OCI-LY7 (cell line): Measurements from ENCODE around the gene BPIFB2. TPM values are rescaled to one million over a fixed set of nuclear protein-coding genes. Genes with fewer than 3 reads are reported as not detected.

Experiments
- BruUV-seq: library from RNA; stranded (reverse); fragments of 400-500 nt; replicated peaks from 2 replicates; lab custom pipeline; 2021; lab: Mats Ljungman, UMichigan
- CTCF ChIA-PET: fragments of 300-600 bp; sonication (Branson Sonifier 250); formaldehyde crosslinking; loops from one replicate; lab custom pipeline; 2022; ENCODE audit warnings: antibody characterized with exemption; ENCODE audit not compliant: unreplicated experiment; lab: Charles Lee
- POLR2A ChIA-PET: fragments of 300-600 bp; sonication (Branson Sonifier 250); formaldehyde crosslinking; loops from one replicate; lab custom pipeline; 2022; ENCODE audit warnings: antibody characterized with exemption; lab: Charles Lee
- DNase-seq: peaks from one replicate; pipeline ENCODE4 v3.0.0-alpha.2; 2015; ENCODE audit warnings: low spot score
- H2AFZ ChIP-seq: fragments of 200-600 bp; sonication (generic), shearing (Covaris generic); 2 replicates; pipeline ENCODE4 v1.6.1; 2014; ENCODE audit warnings: mild to moderate bottlenecking, antibody characterized with exemption, low read length, moderate library complexity
- H3K27ac ChIP-seq: fragments of 200-600 bp; sonication (generic); 2 replicates; pipeline ENCODE4 v1.5.1; 2014; ENCODE audit warnings: mixed run types, low read depth, mild to moderate bottlenecking, moderate library complexity, low read length, inconsistent platforms; ENCODE audit not compliant: poor library complexity, severe bottlenecking
- H3K36me3 ChIP-seq: fragments of 200-600 bp; sonication (generic); 2 replicates; pipeline ENCODE4 v1.6.1; 2014; ENCODE audit warnings: mild to moderate bottlenecking, antibody characterized with exemption, low read length, moderate library complexity, mixed read lengths; ENCODE audit not compliant: insufficient read depth
- H3K4me1 ChIP-seq: fragments of 200-600 bp; sonication (generic); 2 replicates; pipeline ENCODE4 v1.5.1; 2014; ENCODE audit warnings: mild to moderate bottlenecking, low read length; ENCODE audit not compliant: insufficient read depth, poor library complexity, severe bottlenecking
- H3K4me2 ChIP-seq: fragments of 200-600 bp; sonication (generic); 2 replicates; pipeline ENCODE4 v1.6.1; 2014; ENCODE audit warnings: mild to moderate bottlenecking, low read length
- H3K4me3 ChIP-seq: fragments of 200-600 bp; sonication (generic); 2 replicates; pipeline ENCODE4 v1.5.1; 2014; ENCODE audit warnings: mild to moderate bottlenecking, low read depth, low read length; ENCODE audit not compliant: poor library complexity, severe bottlenecking
- H3K79me2 ChIP-seq: fragments of 200-600 bp; sonication (generic); 2 replicates; pipeline ENCODE4 v1.6.1; 2016; ENCODE audit warnings: low read depth, mild to moderate bottlenecking, low read length, moderate library complexity, mixed read lengths; ENCODE audit not compliant: insufficient read depth
- H3K9me2 ChIP-seq: fragments of 200-600 bp; sonication (generic); 2 replicates; pipeline ENCODE4 v1.6.1; 2016; ENCODE audit warnings: mild to moderate bottlenecking, low read length, mixed read lengths; ENCODE audit not compliant: insufficient read depth
- H3K9me3 ChIP-seq: fragments of 200-600 bp; sonication (generic); 2 replicates; pipeline ENCODE4 v1.6.1; 2014; ENCODE audit warnings: mild to moderate bottlenecking, mixed run types, low read length, mixed read lengths
- H4K20me1 ChIP-seq: fragments of 200-600 bp; sonication (generic); 2 replicates; pipeline ENCODE4 v1.6.1; 2014; ENCODE audit warnings: mild to moderate bottlenecking, antibody characterized with exemption, low read length, moderate library complexity, mixed read lengths; ENCODE audit not compliant: insufficient read depth
- EZH2phosphoT487 ChIP-seq: fragments of 200-600 bp; sonication (generic); IDR thresholded peaks from 2 replicates; pipeline ENCODE4 v1.6.1; 2018; ENCODE audit warnings: low read depth, borderline replicate concordance, mild to moderate bottlenecking, mixed run types, antibody characterized with exemption, low read length, moderate library complexity, mixed read lengths
- intact Hi-C: fragments of 100-400 bp; cut with micrococcal nuclease; formaldehyde crosslinking; loops from one replicate; pipeline ENCODE4 v1.10.0; 2022; ENCODE audit not compliant: unreplicated experiment
- total RNA-seq, 2 experiments: library from RNA; depleted of rRNA in 1 of 2; stranded (reverse); fragments of >200 nt in 1 of 2; shearing (Covaris generic) in 1 of 2; gene quantifications; 2 replicates each; pipeline ENCODE4 v1.2.3, GENCODE V29; 2014 to 2022
- TF ChIP-seq, protein P1 (sequence below): fragments of 200-600 bp; sonication (generic); conservative IDR thresholded peaks from 2 replicates; pipeline ENCODE4 v1.5.1; 2014; ENCODE audit warnings: mild to moderate bottlenecking, antibody characterized with exemption, low read length, moderate library complexity, mixed read lengths

BPIFB2 gene
- total RNA-seq, 2 experiments from 2014 or later, result not detected

DNA sequence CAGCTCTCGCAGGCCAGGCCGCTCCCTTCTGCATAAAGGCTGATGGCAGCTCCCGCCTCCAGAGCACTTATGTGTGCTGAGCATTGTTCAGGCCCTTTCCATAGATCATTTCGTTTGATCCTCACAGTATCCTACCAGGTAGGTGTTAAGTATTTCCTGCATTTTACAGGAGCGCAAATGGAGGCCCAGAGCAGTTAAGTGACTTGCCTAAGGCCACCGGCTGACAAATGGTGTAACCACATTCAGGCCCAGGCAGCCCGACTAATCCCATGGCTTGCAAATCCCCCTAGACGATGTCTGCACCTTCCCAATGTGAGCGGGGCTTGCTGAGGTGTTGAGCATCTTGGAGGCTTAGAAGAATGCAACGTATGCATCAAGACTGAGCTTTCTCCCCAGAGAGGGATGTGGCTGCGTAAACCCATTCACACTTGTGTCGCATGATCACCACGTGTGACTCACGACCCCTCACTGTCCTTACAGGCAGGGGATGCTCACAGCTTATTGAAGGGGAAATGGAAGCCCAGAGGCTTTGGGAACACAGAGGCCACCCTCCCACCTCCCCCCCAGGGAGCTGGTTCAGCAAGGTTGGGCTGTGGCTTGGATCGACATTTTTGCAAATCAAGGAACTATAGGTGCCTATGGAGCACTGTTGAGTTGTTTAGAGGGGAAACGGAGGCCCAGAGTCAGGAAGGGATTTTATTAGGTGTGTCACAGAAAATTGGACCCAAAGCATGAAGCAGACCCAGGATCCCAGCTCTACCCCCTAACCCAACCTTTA, 7.0 kb downstream of the BPIFB2 start:
- Histone ChIP-seq H4K20me1 (no peaks in the 10 kb centered on the region), H3K79me2 (no peaks in the 10 kb centered on the region), H2AFZ (no peak overlapping the region), H3K4me1 (no peaks in the 10 kb centered on the region), H3K9me2 (no peaks in the 10 kb centered on the region), H3K4me2 (no peak overlapping the region), H3K36me3 (no peaks in the 10 kb centered on the region), H3K4me3 (no peak overlapping the region), H3K9me3 (no peaks in the 10 kb centered on the region), H3K27ac (no peak overlapping the region)
- DNase-seq, result no peak
- intact Hi-C loops, result no loop called here
- TF ChIP-seq, protein P1, sequence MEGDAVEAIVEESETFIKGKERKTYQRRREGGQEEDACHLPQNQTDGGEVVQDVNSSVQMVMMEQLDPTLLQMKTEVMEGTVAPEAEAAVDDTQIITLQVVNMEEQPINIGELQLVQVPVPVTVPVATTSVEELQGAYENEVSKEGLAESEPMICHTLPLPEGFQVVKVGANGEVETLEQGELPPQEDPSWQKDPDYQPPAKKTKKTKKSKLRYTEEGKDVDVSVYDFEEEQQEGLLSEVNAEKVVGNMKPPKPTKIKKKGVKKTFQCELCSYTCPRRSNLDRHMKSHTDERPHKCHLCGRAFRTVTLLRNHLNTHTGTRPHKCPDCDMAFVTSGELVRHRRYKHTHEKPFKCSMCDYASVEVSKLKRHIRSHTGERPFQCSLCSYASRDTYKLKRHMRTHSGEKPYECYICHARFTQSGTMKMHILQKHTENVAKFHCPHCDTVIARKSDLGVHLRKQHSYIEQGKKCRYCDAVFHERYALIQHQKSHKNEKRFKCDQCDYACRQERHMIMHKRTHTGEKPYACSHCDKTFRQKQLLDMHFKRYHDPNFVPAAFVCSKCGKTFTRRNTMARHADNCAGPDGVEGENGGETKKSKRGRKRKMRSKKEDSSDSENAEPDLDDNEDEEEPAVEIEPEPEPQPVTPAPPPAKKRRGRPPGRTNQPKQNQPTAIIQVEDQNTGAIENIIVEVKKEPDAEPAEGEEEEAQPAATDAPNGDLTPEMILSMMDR, result no peak
- TF ChIP-seq EZH2phosphoT487, result no peak
- ChIA-PET POLR2A (interaction anchor here (0.6 kb wide), 1 partner anchor 61 kb away, joined by 3 read pairs; no protein-coding TSS in a partner anchor), CTCF (no interaction called here)
- BruUV-seq, result no TSS peak

DNA sequence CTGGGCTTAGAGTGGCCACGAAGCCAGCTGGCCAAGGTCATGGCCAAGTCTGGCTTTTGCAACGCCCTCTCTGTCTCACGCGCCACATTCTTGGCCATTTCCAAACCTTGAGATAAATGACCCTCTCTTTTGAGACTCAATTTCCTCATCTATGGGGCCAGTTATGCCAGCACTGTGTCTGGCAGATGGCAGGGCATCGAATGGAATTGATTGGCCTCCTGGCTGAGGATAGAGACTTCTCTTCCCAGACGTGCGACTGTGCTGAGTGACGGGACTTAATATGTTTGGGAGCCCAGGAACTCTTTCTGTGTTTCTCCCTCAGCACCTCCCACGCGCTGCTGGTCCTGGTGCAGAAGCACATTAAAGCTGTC, 7.6 kb downstream of the BPIFB2 start:
- H4K20me1 ChIP-seq, result no peaks in the 10 kb centered on the region
- CTCF ChIA-PET, result no interaction called here
- DNase-seq, result no peak
- no peaks in the 10 kb centered on the region for H3K9me2 ChIP-seq
- H2AFZ ChIP-seq, result no peak overlapping the region
- H3K4me3 ChIP-seq, result no peak overlapping the region
- H3K9me3 ChIP-seq, result no peaks in the 10 kb centered on the region
- BruUV-seq, result no TSS peak
- H3K27ac ChIP-seq, result no peak overlapping the region
- no peak for TF ChIP-seq EZH2phosphoT487
- TF ChIP-seq, protein P1, result no peak
- no peaks in the 10 kb centered on the region for H3K36me3 ChIP-seq
- H3K4me2 ChIP-seq, result no peak overlapping the region
- POLR2A ChIA-PET, result interaction anchor here (0.6 kb wide), 1 partner anchor 60 kb away, joined by 3 read pairs; no protein-coding TSS in a partner anchor
- H3K79me2 ChIP-seq, result no peaks in the 10 kb centered on the region
- intact Hi-C loops, result no loop called here
- H3K4me1 ChIP-seq, result no peaks in the 10 kb centered on the region
